GM19372 (cell line): Measurements from ENCODE around the gene ZMIZ1.

Experiments used
- ATAC-seq: cut with Tn5 transposase; IDR thresholded peaks from one replicate; pipeline ENCODE4 v1.9.1; 2021; ENCODE audit warnings: mild to moderate bottlenecking, low read depth, moderate library complexity; ENCODE audit not compliant: unreplicated experiment

The ZMIZ1 gene

DNA sequence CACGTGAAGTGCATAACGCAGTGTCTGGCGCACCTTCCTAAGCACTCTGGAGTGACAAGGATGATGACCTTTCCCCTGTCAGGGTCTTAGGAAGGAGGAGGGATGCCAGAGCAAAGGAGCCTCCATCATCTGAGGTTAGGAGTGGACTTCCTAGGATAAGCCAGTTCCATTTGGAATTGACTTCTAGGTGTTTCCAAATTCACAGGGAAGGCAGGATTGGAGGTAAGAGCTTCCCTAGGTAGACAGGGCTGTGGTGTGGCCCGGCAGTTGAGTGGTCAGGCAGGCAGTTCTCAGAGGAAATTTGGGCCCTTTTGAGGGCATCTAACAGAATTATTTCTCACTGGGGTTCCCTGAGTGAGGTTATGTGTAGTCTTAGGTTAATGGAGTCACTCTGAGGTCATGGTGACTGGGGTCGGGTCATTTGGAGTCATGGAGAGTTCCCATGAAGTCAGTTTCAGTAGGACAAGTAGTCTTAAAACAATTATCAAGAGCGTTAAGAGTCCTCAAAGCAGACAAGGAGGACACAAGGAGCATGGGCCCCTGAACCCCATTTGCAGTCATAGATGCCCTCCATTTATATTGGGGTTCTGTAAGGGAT is 286.8 kb downstream of the ZMIZ1 start:
- no peak for ATAC-seq

DNA sequence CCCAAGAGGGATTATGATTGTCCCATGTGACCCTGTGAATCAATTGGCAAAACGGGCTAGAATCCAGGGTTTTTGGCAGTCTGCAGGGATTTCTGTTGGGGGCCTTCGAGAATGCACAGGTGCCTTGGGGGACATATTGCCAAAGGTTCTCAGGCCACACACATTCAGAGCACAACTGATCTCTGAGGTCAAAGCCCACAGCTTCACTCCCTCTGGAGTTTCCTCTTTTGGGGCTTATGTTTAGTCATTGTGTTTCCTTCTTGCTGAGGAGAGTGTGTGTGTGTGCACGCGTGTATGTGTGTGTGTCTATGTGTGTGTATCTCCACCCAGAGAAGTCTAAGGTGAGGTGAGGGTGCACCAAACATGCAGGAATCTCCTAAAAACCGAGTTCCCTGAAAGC is 287.3 kb downstream of the ZMIZ1 start:
- ATAC-seq = no peak

DNA sequence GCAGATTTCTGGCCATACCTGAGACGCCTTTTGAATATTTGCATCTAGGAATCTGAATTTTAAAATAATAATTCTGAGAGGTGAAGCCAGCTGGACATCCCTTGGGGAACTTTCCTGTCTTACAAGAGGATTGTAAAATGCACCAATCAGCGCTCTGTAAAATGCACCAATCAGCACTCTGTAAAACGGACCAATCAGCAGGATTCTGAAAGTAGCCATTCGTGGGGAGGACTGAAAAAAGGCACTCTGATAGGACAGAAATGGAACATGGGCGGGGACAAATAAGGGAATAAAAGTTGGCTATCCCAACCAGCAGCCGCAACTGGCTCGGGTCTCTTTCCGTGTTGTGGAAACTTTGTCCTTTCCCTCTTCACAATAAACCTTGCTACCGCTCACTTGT is 288.4 kb downstream of the ZMIZ1 start:
- no peak for ATAC-seq

DNA sequence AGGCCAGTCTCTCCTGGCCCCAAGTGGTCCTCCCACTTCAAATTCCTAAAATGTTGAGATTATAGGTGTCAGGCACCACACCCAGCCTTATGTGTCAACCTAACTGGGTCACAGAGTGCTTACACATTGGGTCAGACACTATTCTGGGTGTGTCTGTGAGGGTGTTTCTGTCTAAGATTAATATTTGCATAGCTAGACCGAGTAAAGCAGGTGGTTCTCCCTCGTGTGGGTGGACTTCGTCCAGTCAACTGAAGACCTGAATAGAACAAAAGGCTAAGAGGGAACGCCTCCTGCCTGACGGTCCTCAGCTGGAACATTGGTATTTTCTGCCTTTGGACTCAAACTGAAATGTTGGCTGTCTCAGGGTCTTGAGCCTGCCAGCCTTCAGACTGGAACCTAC is 290.0 kb downstream of the ZMIZ1 start:
- ATAC-seq = no peak

DNA sequence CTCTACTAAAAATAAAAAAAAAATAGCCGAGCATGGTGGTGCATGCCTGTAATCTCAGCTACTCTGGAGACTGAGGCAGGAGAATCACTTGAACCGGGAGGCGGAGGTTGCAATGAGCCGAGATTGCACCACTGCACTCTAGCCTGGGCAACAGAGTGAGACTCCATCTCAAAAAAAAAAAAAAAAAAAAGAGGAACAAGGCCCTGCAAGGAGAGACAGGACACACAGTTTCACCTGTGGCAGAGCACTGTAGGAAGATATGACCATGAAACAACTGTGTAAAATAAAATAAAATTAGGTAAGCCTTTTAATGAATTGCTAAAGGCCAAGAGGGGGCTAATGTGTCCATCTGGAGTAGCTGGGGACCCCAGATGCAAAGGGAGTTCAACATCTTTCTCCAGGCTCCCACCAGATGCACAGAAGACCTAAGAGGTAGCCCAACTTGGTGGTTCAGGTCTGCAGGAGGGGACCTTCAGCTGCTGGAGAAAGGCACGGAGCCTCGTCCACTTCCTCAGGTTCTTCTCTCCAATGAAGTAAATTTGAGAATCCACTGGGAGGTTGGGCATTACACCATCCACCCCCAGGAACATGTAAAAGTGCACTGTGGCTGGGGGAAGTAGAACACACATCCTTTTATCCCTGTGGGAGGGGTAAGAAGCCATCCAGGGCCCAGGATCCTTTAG is 291.2 kb downstream of the ZMIZ1 start:
- no peak for ATAC-seq

DNA sequence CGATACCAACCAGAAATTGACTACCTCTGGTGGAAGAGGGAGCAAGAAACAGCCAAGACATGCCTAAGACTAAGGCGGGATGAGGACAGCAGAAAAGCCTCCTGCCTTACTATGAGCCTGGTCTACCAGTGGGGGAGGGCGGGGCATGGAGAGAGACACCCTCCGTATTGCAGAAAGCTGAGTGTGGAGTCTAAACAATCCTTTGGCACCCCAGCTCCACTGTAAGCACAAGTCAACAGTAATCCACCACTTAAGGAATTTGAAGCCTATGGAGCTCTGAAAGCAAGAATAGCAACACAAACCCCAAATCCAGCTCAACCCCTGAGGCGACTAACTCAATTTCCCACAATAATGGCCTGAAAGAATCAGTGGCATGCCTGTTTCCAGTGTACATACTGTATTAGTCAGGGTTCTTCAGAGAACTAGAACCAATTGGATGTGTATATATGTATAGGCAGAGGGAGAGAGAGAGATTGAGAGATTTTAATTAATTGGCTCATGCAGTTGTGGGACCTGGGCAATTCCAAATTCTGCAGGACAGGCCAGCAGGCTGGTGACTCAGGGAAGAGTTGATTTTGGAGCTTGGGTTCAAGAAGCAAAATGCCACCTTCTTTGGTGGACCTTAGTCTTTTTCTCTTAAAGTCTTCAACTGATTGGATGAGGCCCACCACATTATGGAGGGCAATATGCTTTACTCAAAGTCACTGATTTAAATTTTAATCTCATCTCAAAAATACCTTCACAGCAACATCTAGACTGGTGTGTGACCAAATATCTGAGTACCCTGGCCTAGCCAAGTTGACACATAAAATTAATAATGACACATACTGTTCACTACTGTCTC is 292.0 kb downstream of the ZMIZ1 start:
- no peak for ATAC-seq

DNA sequence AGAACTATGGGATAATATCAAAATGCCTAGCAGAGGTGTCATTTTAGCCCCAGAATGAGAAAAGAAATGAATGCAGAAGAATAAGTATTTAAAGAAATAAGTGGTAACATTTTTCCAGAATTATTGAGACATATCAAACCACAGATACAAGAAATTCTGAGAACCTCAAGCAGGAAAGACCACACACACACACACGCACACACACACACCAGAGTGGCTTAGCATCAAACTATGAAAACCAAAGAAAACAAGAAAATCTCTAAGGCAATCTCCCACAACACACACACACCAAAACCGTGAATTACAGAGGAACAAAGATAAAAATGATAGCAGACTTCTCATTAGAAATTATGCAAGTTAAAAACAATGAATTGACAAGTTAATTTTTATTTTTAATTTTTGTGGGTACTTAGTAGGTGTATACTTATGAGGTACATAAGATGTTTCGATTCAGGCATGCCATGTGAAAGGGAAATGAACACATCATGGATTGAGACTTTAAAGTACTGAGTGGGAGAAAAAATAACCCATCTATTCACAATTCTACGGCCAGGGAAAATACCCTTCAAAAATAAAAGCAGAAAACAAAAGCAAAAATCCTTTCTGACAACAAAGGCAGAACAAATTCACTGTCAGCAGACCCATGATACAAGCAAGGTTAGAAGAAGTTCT is 293.1 kb downstream of the ZMIZ1 start:
- no peak for ATAC-seq
